ENCODE data around the gene ARHGEF26. TPM values are rescaled to one million over a fixed set of nuclear protein-coding genes. Genes with fewer than 3 reads are reported as not detected.

ARHGEF26 gene
- total RNA-seq, 1 experiment from 2014 or later: 13.7 TPM

DNA sequence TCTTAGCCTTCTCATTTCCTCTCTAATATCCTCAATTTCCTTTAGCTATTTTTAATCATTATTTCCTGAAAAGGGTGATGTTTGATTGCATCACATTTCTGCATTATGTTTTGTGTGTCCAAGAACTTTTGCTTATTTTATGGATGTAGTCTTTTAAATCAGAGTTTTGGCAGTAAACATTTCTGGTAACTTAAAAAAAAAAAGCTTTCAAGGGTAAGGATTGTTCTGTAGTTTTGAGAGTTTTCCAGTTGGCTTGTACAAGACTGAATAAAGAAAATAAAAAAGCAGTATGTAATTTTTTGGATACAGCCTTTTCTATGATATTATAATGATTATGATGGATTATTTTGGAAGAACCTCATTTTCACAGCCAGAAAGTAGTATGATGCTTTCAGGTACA, 103.7 kb downstream of the ARHGEF26 start:
- Histone ChIP-seq H3K56ac (ENCODE audit: insufficient read length, low read depth, low read length) (no peak overlapping the region), H2BK20ac (ENCODE audit: low read depth, low read length, poor library complexity, severe bottlenecking) (no peak overlapping the region), H3K79me1 (ENCODE audit: insufficient read depth, low read depth, low read length, poor library complexity, severe bottlenecking) (no peaks in the 10 kb centered on the region), H2AFZ (ENCODE audit: low read length) (no peak overlapping the region), H3T11ph (ENCODE audit: low read length) (no peak overlapping the region), H4K91ac (ENCODE audit: insufficient read length, low read depth, low read length) (no peak overlapping the region), H3K14ac (ENCODE audit: insufficient read depth, low read length) (no peak overlapping the region), H3K4me1 (ENCODE audit: insufficient read depth, low read length) (no peaks in the 10 kb centered on the region), H4K5ac (ENCODE audit: insufficient read length, low read depth, low read length) (no peak overlapping the region), H3K9ac (ENCODE audit: extremely low read depth, insufficient read length, low read length) (no peak overlapping the region), H4K20me1 (ENCODE audit: control insufficient read depth, insufficient read depth, insufficient read length) (no peaks in the 10 kb centered on the region), H3K79me2 (ENCODE audit: insufficient read depth, low read length) (no peaks in the 10 kb centered on the region), H2BK5ac (ENCODE audit: insufficient read length, low read length) (no peak overlapping the region), H2BK120ac (ENCODE audit: low read depth, low read length, poor library complexity, severe bottlenecking) (no peak overlapping the region), H3K23ac (ENCODE audit: insufficient read length, low read depth, low read length) (no peak overlapping the region), H3K4me2 (ENCODE audit: insufficient read depth, insufficient read length, low read length) (no peak overlapping the region), H2BK15ac (ENCODE audit: low read depth, low read length) (no peak overlapping the region), H2AK5ac (ENCODE audit: insufficient read length, low read length) (no peak overlapping the region), H3K4ac (ENCODE audit: low read depth, low read length) (no peak overlapping the region), H2BK12ac (ENCODE audit: insufficient read length, low read depth, low read length) (no peak overlapping the region), H4K8ac (replicated peaks; ENCODE audit: insufficient read length, low read depth, low read length) (no peak overlapping the region), H3K9me3 (ENCODE audit: control insufficient read depth, low read depth, low read length) (no peaks in the 10 kb centered on the region), H3K18ac (ENCODE audit: insufficient read length, low read depth, low read length) (no peak overlapping the region), H3K23me2 (ENCODE audit: insufficient read length, low read depth, low read length, poor library complexity, severe bottlenecking) (no peaks in the 10 kb centered on the region), H3K27ac (ENCODE audit: insufficient read length, low read depth, low read length) (no peak overlapping the region), H3K27me3 (ENCODE audit: insufficient read depth, low read length) (no peaks in the 10 kb centered on the region)
- H3K4me3 Mint-ChIP-seq: no peak overlapping the region
- no peaks in the 10 kb centered on the region for H3K9me3 Mint-ChIP-seq
- H3K4me1 Mint-ChIP-seq: peaks cover 3 to 4% of the 10 kb centered on the region in 2 experiments; a peak in 3 of 4 replicates
- TF ChIP-seq, protein P1, sequence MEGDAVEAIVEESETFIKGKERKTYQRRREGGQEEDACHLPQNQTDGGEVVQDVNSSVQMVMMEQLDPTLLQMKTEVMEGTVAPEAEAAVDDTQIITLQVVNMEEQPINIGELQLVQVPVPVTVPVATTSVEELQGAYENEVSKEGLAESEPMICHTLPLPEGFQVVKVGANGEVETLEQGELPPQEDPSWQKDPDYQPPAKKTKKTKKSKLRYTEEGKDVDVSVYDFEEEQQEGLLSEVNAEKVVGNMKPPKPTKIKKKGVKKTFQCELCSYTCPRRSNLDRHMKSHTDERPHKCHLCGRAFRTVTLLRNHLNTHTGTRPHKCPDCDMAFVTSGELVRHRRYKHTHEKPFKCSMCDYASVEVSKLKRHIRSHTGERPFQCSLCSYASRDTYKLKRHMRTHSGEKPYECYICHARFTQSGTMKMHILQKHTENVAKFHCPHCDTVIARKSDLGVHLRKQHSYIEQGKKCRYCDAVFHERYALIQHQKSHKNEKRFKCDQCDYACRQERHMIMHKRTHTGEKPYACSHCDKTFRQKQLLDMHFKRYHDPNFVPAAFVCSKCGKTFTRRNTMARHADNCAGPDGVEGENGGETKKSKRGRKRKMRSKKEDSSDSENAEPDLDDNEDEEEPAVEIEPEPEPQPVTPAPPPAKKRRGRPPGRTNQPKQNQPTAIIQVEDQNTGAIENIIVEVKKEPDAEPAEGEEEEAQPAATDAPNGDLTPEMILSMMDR (conservative IDR thresholded peaks at IDR 0.05): no peak
- no peak overlapping the region for H3K27ac Mint-ChIP-seq
- DNase-seq: no peak
- H3K27me3 Mint-ChIP-seq (ENCODE audit: low read depth): no peaks in the 10 kb centered on the region
- H3K36me3 Mint-ChIP-seq (ENCODE audit: insufficient read depth in 1 of 3, low read depth in 3 of 3): no peaks in the 10 kb centered on the region

All from H9 (cell line).